ENCODE measurements around the gene AMZ1.
"Not testable (repeated sequence)": the region's sequence is repeated elsewhere in the genome, so short reads cannot be mapped to it uniquely, and the experiment has no call there.

Gene AMZ1

DNA sequence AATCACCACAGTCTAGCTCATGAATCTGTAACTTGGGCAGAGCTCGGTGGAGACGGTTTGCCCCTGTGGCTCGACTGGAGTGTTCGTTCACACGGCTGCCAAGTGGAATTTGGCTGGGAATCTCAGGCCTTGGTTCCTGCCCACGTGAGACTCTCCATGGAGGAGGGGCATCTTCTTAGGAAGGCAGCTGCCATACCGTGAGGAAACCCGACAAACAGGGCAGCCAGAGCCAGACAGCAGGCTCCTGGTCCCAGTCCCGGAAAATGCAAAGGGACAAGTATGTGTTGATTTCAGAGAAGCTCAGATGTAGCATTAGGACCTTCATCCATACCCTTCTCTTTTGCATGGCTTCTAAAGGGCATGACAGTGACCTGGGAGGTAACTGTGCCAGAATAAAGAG lies 26.6 kb downstream of the AMZ1 start:
- DNase-seq = no peak

DNA sequence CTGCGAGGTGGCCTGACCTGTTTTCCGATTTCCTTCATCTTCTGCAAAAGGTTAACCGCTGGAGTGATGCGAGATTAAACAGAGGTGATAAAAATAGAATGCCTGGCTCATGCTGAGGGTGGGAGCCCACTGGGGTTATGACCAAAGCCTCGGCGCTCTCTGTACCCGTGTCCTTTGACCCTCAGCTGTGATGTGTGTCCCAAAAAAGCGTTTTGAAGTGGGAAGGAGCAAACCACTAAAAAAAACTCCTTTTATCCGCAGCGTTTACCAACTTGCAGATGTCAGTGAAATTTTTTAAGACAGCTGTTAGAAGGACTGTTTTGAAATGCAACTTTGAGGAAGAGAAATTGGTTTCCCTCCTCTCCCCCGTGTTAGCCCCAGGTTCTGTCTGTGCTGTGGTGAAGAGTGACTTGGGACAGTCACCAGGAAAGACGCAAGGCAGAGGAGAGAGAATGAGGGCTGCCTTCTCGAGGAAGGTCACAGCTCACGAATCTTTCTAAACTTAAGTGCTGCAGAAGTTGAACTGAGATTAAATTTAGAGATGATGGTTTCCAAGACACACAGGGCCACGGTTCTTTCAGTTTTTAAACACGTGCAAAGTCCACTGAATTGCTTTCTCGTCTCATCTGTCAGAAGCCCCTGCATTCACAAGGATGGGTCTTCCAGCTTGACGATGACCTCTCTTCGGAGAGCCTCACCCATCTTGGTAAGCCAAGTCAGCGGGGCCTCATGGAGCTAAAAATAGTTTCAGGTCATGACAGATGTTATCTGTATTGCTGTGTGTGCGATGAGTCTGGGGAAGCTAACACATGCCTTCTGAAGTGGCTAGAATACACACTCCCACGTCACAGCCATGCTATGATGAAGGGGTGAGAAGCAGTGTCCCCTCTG lies 27.6 kb downstream of the AMZ1 start:
- DNase-seq = no peak

DNA sequence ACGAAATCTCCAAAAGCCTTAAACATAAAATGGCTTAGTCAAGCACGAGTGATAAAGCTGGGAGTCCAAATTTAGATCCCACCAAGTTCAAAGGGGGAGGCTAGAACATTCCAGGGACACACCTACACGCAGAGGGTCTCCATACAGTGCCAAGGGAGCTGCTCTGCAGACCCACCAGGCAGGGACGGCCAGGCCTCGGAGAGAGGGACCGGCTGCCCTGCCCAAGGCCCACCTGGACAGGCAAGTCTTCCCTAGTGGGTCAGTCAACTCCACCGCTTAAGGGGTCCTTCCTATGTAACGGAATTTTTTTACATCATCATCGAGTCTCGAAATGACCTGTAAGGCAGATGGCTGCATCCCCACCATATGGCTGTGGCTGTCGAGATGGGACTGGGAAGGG lies 28.5 kb downstream of the AMZ1 start:
- DNase-seq = no peak

DNA sequence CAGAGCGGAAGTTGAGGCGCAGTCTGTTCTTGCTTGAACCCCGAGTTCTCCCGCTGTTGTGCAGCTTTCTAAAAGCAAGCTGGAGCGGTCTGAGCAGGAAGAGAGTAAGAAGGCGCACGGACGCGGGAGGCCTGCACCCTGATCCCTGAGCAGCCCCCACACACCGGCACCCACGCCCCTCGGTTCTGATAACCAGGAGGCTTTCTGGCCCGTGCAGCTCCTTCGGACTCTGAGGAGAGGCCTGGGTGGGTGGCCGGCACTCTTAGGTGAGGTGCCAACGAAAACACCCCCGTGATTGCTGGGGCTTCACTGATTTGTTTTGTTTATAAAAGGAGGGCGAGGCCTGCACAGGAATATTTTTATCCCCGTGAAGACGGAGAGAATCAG lies 28.9 kb downstream of the AMZ1 start:
- no peak for DNase-seq

DNA sequence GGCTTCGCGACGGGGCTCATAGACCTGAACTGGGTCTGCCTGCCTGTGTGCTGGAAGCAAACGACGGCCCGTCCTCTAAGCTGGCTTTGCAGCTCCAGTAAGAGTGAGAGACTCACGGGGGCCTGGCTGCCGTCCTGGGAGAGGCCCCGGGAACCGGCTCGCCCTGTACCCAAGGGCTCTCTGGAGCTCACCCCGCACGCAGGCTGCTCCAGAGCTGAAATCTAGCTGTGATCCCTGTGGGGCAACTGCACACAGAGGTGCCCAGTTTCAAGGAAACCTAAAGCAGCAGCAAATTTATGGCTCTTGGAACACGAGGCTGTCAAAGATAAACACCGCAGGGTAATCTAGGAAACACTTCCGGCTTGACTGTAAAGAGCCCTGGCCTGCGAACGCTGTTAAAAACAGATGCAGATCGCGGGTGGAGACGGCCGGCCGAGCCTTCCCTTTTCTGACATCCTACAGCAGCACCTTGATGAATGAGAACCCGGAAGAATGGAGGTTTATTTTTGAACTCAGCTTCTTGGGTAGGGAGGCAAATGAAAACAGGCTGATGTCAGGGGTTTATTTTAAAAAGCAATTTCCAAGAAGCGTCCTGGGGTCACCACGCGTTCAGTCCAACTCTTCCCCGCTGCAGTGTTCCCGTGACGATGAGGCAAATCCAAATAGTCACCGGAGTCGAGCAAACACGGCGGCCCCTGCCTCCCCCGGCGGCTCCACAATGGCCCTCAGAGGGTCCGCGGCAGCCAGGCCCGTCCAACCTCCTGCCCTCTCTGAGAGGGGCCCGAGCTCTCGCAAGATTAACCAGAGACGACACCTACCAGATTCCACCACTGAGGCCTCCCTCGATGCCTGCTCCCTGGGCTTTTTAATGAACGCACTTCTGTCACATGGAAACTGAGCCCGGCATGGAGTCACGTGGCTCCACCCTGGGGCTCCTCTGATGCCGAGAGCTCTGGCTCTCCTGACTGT lies 29.6 kb downstream of the AMZ1 start:
- DNase-seq = no peak

DNA sequence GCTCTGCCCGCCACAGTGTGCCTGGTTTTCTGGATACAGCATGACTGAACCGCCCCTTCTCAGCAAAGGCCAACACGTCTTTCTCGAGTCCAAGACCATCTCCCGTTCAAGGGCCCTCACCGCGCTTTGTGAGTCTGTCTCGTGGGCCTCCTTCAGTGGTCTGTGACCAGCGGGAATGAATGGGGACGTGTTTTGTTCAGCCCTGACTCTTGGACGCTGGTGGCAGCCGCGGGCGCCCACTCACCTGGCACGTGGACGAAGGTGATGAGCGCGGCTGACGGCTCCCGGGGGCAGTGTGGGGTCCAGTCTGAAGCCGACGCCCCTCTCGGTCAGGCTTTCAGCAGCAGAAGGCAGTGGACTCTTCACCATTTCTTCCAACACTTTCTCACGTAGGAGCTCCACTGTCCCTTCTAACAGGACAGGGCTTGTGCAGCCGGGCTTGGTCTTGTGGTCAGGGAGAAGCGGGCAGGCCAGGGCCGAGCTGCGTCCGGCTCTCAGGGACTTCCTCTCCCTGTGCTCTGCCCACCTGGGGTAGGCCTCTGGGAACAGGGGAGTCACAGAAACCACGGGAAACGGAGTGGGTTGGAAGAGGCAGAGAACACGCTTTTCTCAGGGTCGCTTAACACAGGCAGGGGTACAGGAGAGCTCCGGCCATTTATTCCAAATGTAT lies 30.4 kb downstream of the AMZ1 start:
- DNase-seq = no peak

DNA sequence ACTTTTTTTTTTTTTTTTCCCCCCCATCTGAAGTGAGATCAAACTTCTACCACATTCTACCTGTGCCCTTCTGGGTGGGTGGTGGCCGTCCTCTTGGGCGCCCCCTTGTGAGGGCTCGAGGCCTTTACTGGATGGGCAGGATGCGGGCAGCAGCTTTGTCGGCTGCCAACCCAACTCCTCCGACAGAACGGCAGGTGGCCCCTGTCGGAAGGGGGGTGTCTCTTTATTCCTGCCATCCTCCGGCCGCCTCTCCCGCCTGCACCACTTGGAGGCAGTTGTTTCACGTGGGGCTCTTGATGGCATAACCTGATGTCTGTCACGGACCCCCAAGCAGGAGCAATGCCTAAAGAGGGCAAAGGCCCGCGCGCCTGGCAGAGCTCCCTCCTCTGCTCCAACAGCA lies 31.0 kb downstream of the AMZ1 start:
- DNase-seq = no peak

DNA sequence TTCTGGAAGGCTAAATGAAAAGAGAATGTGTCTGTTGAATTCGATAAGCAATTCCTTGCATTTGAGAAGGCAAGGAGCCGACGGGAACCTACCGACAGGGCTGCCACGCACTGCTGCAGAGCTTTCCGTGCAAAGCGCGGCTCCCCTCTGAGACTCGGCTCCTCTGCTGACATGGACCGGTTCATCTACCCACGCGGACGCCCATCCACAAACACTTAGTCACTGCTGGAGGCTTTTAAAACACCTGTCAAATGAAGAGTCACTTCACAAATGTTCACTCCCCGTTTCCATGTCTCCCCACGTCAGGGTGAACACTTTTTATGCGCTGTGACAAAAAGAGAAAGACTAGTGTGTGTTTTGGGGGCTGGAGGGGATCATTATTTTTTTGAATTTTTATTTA lies 32.0 kb downstream of the AMZ1 start:
- no peak for DNase-seq

DNA sequence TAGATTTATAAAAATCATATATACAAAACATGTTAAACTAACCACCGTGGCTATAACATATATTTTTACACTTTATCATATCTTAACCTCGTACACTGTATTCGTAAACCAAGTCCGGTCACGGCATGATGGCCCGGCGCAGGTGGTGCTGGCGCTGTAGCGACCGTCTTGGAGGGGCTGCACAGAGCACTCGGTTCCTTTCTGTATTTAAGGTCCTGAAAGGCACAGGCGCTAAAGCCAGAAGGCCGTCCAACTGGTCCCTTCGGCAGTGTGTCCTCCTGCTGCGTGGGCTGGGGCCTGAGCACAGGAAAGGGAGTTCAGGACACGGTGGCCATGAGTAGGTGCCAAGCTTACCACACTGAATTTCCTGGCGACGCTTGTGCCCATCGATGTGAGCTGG lies 33.8 kb downstream of the AMZ1 start:
- DNase-seq = no peak

DNA sequence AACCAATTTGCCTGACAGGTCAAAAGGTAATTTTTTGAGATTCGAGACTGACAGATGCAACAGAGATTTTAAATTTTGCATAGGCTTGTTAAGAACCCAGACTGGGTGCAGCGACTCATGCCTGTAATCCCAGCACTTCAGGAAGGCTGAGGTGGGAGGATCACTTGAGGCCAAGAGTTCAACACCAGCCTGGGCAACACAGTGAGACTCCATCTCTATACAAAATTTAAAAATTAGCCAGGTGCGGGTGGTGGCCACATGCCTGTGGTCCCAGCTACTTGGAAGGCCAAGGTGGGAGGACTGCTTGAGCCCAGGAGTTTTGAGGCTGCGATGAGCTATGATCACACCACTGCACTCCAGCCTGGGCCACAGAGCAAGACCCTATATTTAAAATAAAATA lies 34.6 kb downstream of the AMZ1 start:
- DNase-seq = no peak

DNA sequence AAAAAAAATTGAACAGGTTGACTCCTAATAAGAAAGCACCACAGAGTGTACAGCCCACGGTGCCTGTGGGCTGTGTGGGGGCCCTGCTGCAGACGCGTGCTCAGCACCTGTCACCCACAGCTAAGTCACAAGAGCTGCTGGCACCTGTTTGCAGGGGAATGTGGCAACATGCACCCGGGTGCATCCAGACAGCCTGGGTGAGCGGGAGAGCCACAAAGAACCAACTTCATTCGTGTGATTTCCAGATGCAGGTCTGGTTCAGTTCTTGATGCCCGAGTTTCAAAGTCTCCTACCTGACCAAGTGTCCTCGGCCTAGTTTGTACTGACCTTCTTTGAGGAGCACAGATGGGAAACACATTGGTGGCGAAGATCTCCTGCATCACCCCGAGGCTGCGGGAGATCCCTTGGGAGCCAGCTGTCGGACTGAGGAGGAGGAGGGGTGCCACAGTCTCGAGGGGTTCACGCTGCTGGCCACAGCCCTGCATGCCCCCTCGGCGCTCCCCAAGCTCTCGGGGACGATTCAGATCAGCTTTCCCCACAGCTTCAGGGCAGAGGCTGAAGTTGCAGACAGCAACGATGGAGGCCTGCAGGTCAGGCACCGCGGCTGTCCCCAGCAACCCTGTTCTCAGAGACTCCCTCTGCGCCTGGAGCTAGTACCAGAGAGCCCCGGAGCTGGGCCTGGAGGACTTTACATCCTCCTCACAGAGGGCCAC lies 35.3 kb downstream of the AMZ1 start:
- DNase-seq = no peak

DNA sequence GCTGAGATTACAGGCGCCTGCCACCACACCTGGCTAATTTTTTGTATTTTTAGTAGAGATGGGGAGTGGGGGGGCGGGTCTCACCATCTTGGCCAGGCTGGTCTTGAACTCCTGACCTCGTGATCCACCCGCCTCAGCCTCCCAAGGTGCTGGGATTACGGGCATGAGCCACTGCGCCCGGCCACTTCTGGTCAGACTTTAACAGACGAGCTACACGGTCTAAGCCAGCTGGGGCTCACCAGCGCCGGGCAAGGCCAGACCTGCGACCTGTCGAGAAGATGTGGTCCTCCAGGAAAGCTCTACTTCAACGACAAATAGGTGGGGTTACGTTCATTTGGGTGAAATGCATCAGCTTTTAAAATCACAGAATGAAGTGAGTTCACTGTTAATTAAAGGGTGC lies 36.0 kb downstream of the AMZ1 start:
- DNase-seq = not testable (repeated sequence)

DNA sequence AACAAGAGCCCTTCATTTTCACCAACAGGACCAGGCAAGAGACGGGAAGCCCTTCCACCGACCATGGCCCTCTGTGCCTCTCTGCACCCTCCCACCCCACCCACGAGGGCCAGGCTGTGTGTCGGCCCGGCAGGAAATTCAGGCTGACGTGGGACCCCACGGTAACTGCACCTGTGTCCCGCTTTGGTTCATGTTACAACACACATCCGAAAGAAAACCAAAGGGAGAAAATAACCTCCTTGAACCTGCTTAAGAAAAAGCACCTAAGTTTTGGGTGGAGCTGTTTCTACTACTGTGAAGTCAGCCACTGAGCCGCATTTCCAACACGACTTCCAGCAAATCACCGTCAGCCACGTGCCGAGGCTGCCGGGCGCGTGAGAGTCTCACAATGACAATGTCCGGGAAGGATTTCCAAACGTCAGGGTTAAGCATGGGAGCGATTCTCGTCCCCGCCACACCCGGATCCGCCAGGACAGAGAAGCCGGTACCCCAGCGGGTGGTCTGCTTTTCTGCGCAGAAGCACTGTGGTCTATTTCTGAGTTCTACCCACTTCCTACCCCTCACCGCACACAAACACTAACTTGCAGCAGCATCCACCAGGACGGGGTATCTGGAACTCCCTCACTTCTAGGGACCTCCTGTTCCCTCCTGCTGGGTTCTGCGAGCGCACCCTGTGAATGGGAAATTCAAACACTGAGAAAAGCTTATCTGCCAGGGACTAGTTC lies 36.6 kb downstream of the AMZ1 start:
- no peak for DNase-seq

DNA sequence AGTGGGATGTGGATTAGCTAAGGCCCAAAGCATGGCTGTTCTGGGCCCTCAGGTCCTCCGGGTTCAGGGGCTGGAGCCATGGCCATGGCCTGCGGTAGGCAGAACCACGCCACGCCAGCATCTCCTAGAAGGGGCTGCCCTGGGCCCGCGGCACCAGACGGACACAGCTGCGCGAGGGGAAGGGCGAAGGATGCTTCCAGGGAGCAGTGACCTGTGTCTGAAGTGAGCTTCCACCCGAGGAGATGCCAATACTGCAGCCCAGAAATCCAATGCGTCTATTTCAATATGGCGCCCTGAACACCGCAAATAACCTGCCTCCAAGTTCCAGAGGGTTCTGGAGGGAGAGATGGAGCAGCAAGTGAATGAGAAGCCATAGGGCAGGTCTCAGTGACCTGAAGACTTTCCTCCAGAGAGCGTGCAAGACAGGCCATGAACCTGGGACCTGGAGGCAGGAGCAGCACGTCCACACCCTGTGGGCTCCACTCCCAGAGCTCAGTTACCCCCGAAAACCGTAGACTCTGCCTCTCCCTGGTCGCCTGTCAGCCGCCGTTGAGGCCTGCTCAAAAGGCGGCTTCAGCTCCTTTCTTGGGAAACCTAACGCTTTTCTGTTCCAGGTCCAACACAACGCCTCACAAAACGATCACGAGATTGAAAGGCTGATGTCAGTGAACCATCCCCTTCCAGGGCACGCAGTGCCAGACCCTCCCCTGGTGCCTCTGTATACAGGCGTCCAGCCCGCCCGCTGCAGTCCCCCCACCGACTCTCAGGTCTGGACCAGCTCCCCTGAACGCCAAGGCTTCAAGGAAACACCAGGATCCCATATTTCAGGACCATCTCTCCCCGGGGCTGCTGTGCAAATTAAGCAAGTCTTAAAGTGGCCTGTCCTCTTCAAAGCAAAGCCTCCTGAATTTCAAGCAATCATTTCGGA lies 37.4 kb downstream of the AMZ1 start:
- no peak for DNase-seq

DNA sequence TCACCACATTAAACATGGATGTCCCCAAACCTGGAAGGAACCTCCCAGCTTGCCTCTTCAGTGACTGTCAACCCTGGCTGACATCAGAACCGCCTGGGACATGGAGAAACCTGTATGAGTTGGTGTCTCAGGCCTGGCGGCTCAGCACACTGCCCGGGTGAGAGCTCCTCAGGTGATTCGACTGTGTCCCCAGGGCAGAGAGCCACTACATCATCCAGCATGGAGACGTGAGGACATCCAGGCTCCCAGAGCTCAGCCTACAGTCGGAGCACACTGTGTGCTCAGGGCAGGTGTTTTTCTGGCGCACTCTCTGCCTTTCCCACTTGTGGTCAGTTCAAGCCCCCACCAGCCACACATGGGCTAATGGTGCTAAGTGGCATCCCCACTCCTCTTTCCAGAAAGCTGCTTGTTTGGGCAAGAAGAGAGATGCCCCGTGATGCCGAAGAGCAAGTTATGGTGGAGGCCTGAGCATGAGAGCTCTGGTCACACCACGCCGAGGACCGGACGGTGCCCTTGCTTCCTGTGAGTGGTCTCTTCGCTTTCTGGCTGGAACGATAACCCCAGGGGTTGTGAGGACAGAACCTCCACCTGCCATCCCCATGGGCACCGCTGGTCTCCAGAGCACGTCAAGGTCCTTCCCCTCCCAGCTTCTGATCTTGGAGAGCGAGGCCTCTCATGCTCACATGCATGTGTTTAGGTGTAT lies 38.5 kb downstream of the AMZ1 start:
- no peak for DNase-seq

DNA sequence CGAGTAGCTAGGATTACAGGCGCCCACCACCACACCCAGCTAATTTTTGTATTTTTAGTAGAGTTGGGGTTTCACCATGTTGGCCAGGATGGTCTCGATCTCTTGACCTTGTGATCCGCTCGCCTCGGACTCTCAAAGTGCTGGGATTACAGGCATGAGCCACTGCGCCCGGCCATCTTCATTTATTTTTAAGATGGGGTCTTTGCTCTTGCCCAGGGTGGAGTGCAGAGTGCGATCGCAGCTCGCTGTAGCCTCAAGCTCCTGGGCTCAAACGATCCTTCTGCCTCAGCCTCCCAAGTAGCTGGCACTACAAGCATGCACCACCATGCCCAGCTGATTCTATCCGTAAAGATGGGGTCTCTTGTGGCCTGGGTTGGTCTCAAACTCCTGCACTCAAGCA lies 39.2 kb downstream of the AMZ1 start:
- DNase-seq = not testable (repeated sequence)

DNA sequence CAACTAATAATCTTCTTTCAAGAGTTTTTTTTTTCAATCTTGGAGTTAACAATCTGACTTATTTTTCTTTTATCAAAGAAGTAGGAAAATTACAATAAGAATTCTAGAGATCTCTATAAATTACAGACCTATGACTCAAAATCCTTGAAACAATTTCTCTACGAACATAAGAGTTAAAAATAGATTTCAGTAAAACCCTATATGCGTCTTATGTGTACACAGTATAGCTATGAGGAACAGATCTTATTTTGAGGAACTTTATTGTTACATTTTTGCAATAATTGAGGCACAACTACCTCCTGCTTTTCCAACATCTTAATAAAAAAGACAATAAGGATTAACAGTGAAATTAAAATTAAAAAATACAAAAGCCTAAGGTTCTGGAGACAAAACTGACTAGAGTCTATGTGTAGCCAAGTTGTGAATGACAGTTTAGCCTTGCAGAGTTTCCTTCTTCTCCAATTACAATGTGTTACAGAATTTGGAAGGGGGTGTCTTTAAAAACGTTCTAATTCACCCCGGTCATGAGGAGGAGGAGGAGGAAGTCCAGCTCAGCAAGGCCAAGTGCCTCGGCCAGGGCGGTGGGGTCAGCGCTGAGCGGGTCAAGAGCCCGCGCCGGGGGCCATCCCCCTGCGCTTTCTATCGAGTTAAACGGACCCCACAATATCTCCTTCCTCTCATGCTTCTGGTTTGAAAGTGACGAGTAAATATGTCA lies 40.5 kb downstream of the AMZ1 start:
- DNase-seq = no peak

DNA sequence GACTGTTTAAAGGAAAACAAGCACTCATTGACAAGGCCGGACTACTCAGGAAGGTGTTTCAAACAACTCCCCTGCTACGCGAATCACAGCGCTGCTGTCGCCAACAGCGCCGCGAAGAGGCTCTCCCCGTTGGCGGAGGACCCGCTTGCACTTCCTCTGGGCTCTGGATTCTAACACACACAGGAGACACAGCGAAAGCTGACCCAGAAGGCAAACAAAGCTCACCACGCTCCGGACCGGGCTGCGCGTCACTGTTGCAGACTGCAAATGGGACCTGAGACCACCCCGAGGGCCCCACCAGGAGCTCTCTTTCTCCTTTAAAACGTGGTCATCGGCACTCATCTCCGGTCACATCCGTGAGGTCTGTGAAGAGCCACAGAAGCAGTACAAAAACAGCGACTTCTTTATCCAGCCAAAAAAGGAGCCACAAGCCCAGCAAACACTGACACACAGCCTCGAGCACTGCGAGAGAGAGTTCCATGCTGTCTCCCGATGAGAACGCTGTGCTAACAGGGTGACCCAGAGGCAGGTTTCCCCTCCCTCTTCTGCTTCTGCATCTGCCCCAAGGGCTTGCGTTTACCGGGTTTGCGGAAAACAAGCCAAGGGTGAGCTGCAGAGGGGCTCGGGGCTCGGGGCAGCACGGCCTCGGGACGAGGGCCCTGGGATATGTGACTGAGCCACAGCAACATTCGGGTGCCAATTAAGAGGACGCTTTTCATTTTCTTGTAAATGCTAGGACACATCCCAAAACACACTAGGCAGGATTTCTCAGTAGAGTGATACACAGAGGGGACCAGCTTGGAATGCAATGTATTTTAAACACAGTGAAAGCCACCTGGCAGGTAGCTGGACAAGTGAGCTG lies 41.3 kb downstream of the AMZ1 start:
- DNase-seq = no peak
